Measurements from ENCODE around the gene UPB1.

DNA sequence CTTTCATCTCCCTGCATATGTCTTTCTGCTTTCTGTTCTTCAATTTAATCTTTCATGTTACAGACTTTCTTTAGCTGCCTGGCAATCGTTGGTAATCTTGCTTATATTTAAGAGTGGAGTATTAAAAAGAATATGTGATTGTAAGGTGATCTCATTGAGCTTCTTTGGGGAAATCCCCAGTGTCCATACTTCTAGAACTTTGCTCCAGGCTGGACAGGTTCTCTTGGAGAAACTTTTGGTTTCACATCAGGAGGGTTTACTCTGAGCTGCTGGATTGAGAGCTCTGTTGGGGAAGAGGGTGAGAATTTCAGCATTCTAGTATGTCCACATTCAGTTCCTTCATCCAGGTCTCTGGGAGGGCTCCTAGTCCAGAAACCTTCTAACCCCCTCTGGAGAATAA, 81.6 kb downstream of the UPB1 start:
- TF ChIP-seq, protein P1, sequence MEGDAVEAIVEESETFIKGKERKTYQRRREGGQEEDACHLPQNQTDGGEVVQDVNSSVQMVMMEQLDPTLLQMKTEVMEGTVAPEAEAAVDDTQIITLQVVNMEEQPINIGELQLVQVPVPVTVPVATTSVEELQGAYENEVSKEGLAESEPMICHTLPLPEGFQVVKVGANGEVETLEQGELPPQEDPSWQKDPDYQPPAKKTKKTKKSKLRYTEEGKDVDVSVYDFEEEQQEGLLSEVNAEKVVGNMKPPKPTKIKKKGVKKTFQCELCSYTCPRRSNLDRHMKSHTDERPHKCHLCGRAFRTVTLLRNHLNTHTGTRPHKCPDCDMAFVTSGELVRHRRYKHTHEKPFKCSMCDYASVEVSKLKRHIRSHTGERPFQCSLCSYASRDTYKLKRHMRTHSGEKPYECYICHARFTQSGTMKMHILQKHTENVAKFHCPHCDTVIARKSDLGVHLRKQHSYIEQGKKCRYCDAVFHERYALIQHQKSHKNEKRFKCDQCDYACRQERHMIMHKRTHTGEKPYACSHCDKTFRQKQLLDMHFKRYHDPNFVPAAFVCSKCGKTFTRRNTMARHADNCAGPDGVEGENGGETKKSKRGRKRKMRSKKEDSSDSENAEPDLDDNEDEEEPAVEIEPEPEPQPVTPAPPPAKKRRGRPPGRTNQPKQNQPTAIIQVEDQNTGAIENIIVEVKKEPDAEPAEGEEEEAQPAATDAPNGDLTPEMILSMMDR (IDR thresholded peaks at IDR 0.05) = no peak
- no peak for TF ChIP-seq POLR2AphosphoS5 (IDR thresholded peaks at IDR 0.05)
